ENCODE measurements around the gene APEH.
"Not testable (repeated sequence)": the region's sequence is repeated elsewhere in the genome, so short reads cannot be mapped to it uniquely, and the experiment has no call there.

The APEH gene

GRCh38 chr3:49670940-49671290 is 3.2 kb upstream of the APEH start:
- DNase-seq, result no peak

- no peak for DNase-seq
Observed at GRCh38 chr3:49671291-49672288, 2.6 kb upstream of the APEH start.

- no peak for DNase-seq
Observed at GRCh38 chr3:49673121-49673714, 933 bp upstream of the APEH start.

- DNase-seq, result no peak
Observed at GRCh38 chr3:49674497-49674983, 389 bp downstream of the APEH start.

- DNase-seq, result no peak
Observed at GRCh38 chr3:49675912-49676311, 1.8 kb downstream of the APEH start.

- no peak for DNase-seq
Observed at GRCh38 chr3:49680493-49681231, 6.5 kb downstream of the APEH start.

GRCh38 chr3:49681232-49681522 is 7.0 kb downstream of the APEH start:
- no peak for DNase-seq

GRCh38 chr3:49681543-49681942 is 7.4 kb downstream of the APEH start:
- no peak for DNase-seq

- no peak for DNase-seq
Observed at GRCh38 chr3:49683162-49683561, 9.0 kb downstream of the APEH start.

GRCh38 chr3:49684453-49684852 is 10.3 kb downstream of the APEH start:
- not testable (repeated sequence) for DNase-seq

GRCh38 chr3:49685103-49685502 is 11.0 kb downstream of the APEH start:
- DNase-seq, result not testable (repeated sequence)

- not testable (repeated sequence) for DNase-seq
Observed at GRCh38 chr3:49685846-49686245, 11.7 kb downstream of the APEH start.

GRCh38 chr3:49686346-49686745 is 12.2 kb downstream of the APEH start:
- not testable (repeated sequence) for DNase-seq

GRCh38 chr3:49686769-49687423 is 12.7 kb downstream of the APEH start:
- DNase-seq, result not testable (repeated sequence)

- DNase-seq, result not testable (repeated sequence)
Observed at GRCh38 chr3:49687424-49687795, 13.3 kb downstream of the APEH start.

GRCh38 chr3:49688338-49689045 is 14.3 kb downstream of the APEH start:
- not testable (repeated sequence) for DNase-seq

- no peak for DNase-seq
Observed at GRCh38 chr3:49689046-49689907, 15.1 kb downstream of the APEH start, which contains the start of the genes MST1 and RNF123. Gene MST1 (minus strand): TSS chr3:49689474. CDS start chr3:49688691, 783 bp downstream. Gene RNF123 (plus strand): TSS chr3:49689557. CDS start chr3:49691166, 1,609 bp downstream.

GRCh38 chr3:49689908-49690624 is 15.9 kb downstream of the APEH start:
- DNase-seq, result not testable (repeated sequence)

- DNase-seq, result not testable (repeated sequence)
Observed at GRCh38 chr3:49690856-49691255, 16.7 kb downstream of the APEH start.

GRCh38 chr3:49691481-49691880 is 17.3 kb downstream of the APEH start:
- not testable (repeated sequence) for DNase-seq
